H1 (cell line): ENCODE results near the gene DLEC1. TPM values are rescaled to one million over a fixed set of nuclear protein-coding genes. Genes with fewer than 3 reads are reported as not detected.

Experiments
- CTCF ChIA-PET: fragments of 300-600 bp; sonication (Branson Sonifier 250); formaldehyde crosslinking; loops from one replicate; lab custom pipeline; 2021; ENCODE audit not compliant: partially characterized antibody; lab: Charles Lee
- POLR2A ChIA-PET: fragments of 300-600 bp; sonication (Branson Sonifier 250); formaldehyde crosslinking; loops from one replicate; lab custom pipeline; 2021; ENCODE audit warnings: inconsistent platforms; ENCODE audit not compliant: partially characterized antibody; lab: Charles Lee
- DNase-seq, 2 experiments: peaks; one replicate each; pipeline versions ENCODE4 v3.0.0 to v3.0.0-alpha.2; 2010 to 2022; ENCODE audit warnings: low spot score in 2 of 2, low read depth in 1 of 2, mixed read lengths in 1 of 2
- FAIRE-seq: peaks from 2 replicates; lab custom pipeline; 2011; peaks lifted over from hg19 to GRCh38; lab: Jason Lieb, UNC
- H2AFZ ChIP-seq: 2 replicates; pipeline ENCODE4 v1.8.1; 2012; ENCODE audit warnings: low read length, inconsistent platforms
- H2AK5ac ChIP-seq: 2 replicates; pipeline ENCODE4 v1.6.1; 2013; ENCODE audit warnings: low read depth, low read length
- H2BK120ac ChIP-seq: replicated peaks from 2 replicates; pipeline ENCODE3; 2013; ENCODE audit warnings: low read depth, low read length, inconsistent platforms
- H2BK12ac ChIP-seq: 2 replicates; pipeline ENCODE4 v1.6.1; 2013; ENCODE audit warnings: low read depth, low read length
- H2BK15ac ChIP-seq: 2 replicates; pipeline ENCODE4 v1.6.1; 2013; ENCODE audit warnings: low read length
- H2BK20ac ChIP-seq: 2 replicates; pipeline ENCODE4 v1.6.1; 2013; ENCODE audit warnings: low read length
- H2BK5ac ChIP-seq: 2 replicates; pipeline ENCODE4 v1.6.1; 2013; ENCODE audit warnings: low read depth, low read length
- H3K14ac ChIP-seq: 2 replicates; pipeline ENCODE4 v1.6.1; 2013; ENCODE audit warnings: inconsistent platforms; ENCODE audit not compliant: insufficient read length
- H3K18ac ChIP-seq: 2 replicates; pipeline ENCODE4 v1.6.1; 2013; ENCODE audit warnings: low read length; ENCODE audit errors: extremely low read depth
- H3K23ac ChIP-seq: 2 replicates; pipeline ENCODE4 v1.6.1; 2013; ENCODE audit warnings: inconsistent platforms; ENCODE audit not compliant: insufficient read length
- H3K23me2 ChIP-seq: 2 replicates; pipeline ENCODE4 v1.6.1; 2013; ENCODE audit warnings: low read depth, low read length
- H3K27ac ChIP-seq: 2 replicates; pipeline ENCODE4 v1.6.1; 2011; ENCODE audit warnings: low read depth, low read length, inconsistent platforms
- H3K27me3 ChIP-seq, 4 experiments: replicated peaks in 1 of 4; 1 replicate in 1 of 4; 2 replicates in 3 of 4; pipeline versions ENCODE4 v1.6.1 to v1.8.1; 2011 to 2013; ENCODE audit warnings: low read length in 3 of 4, mild to moderate bottlenecking in 3 of 4, inconsistent platforms in 2 of 4, mixed read lengths in 2 of 4, moderate library complexity in 1 of 4; ENCODE audit not compliant: control insufficient read depth in 3 of 4, insufficient read depth in 3 of 4; ENCODE audit errors: extremely low read depth in 1 of 4
- H3K36me3 ChIP-seq, 4 experiments: 2 replicates each; pipeline versions ENCODE4 v1.6.1 to v1.8.1; 2011 to 2013; ENCODE audit warnings: mild to moderate bottlenecking in 4 of 4, low read length in 3 of 4, moderate library complexity in 2 of 4, control low read depth in 1 of 4, inconsistent platforms in 1 of 4; ENCODE audit not compliant: insufficient read depth in 4 of 4, control insufficient read depth in 2 of 4
- H3K4ac ChIP-seq: replicated peaks from 2 replicates; pipeline ENCODE3; 2013; ENCODE audit warnings: low read length, low read depth, mixed read lengths, inconsistent platforms; ENCODE audit not compliant: insufficient read length
- H3K4me1 ChIP-seq, 4 experiments: replicated peaks in 1 of 4; 1 replicate in 1 of 4; 2 replicates in 3 of 4; pipeline versions ENCODE4 v1.6.1 to v1.8.1; 2011 to 2013; ENCODE audit warnings: low read length in 3 of 4, inconsistent platforms in 2 of 4, mixed read lengths in 1 of 4; ENCODE audit not compliant: insufficient read depth in 4 of 4, control insufficient read depth in 3 of 4
- H3K4me2 ChIP-seq, 2 experiments: 2 replicates each; pipeline versions ENCODE4 v1.6.1 to v1.8.1; 2011 to 2013; ENCODE audit warnings: low read depth in 2 of 2, low read length in 2 of 2, control low read depth in 1 of 2, inconsistent platforms in 1 of 2, mild to moderate bottlenecking in 1 of 2; ENCODE audit not compliant: insufficient read depth in 1 of 2
- H3K4me3 ChIP-seq, 4 experiments: fragments of 200-600, 300-600 bp in 1 of 4; sonication (generic), shearing (Covaris generic), sonication (Bioruptor Twin) in 1 of 4; 2 replicates each; pipeline versions ENCODE4 v1.5.1 to v1.8.1; 2011 to 2016; ENCODE audit warnings: low read length in 4 of 4, low read depth in 3 of 4, control low read depth in 2 of 4, inconsistent platforms in 2 of 4, mild to moderate bottlenecking in 2 of 4, mixed read lengths in 1 of 4, moderate library complexity in 1 of 4; ENCODE audit not compliant: insufficient read depth in 2 of 4; ENCODE audit errors: extremely low read depth in 1 of 4
- H3K56ac ChIP-seq: replicated peaks from 2 replicates; pipeline ENCODE3; 2013; ENCODE audit warnings: low read depth, mild to moderate bottlenecking, mixed read lengths, low read length, inconsistent platforms; ENCODE audit not compliant: insufficient read length
- H3K79me1 ChIP-seq: 2 replicates; pipeline ENCODE4 v1.6.1; 2013; ENCODE audit warnings: low read depth, low read length, control low read depth
- H3K79me2 ChIP-seq, 2 experiments: 2 replicates each; pipeline versions ENCODE4 v1.6.1 to v1.8.1; 2012 to 2013; ENCODE audit warnings: low read length in 2 of 2, mild to moderate bottlenecking in 2 of 2, inconsistent platforms in 1 of 2; ENCODE audit not compliant: insufficient read depth in 2 of 2, control insufficient read depth in 1 of 2
- H3K9ac ChIP-seq, 4 experiments: replicated peaks in 1 of 4; 1 replicate in 1 of 4; 2 replicates in 3 of 4; pipeline versions ENCODE4 v1.6.1 to v1.8.1; 2011 to 2013; ENCODE audit warnings: low read depth in 3 of 4, low read length in 3 of 4, control low read depth in 2 of 4, mild to moderate bottlenecking in 2 of 4, moderate library complexity in 2 of 4, inconsistent platforms in 1 of 4; ENCODE audit errors: extremely low read depth in 1 of 4
- H3K9me3 ChIP-seq, 2 experiments: 2 replicates each; pipeline versions ENCODE4 v1.6.1 to v1.8.1; 2012 to 2013; ENCODE audit warnings: mild to moderate bottlenecking in 2 of 2, moderate library complexity in 2 of 2, control low read depth in 1 of 2, inconsistent platforms in 1 of 2, low read depth in 1 of 2, low read length in 1 of 2, mixed read lengths in 1 of 2; ENCODE audit not compliant: insufficient read depth in 2 of 2
- H4K20me1 ChIP-seq, 2 experiments: replicated peaks in 1 of 2; 2 replicates each; pipeline versions ENCODE3 to v1.8.1; 2011 to 2013; ENCODE audit warnings: inconsistent platforms in 2 of 2, low read length in 2 of 2, mild to moderate bottlenecking in 1 of 2; ENCODE audit not compliant: insufficient read depth in 2 of 2, control insufficient read depth in 1 of 2
- H4K5ac ChIP-seq: 2 replicates; pipeline ENCODE4 v1.6.1; 2013; ENCODE audit warnings: low read length, low read depth, mixed read lengths, inconsistent platforms; ENCODE audit not compliant: insufficient read length
- H4K8ac ChIP-seq: 2 replicates; pipeline ENCODE4 v1.8.0; 2013; ENCODE audit warnings: mild to moderate bottlenecking, moderate library complexity, low read length, inconsistent platforms; ENCODE audit not compliant: insufficient read depth; ENCODE audit errors: extremely low read depth
- H4K91ac ChIP-seq: replicated peaks from 2 replicates; pipeline ENCODE3; 2013; ENCODE audit warnings: low read length, mixed read lengths, inconsistent platforms; ENCODE audit not compliant: insufficient read length
- EGR1 ChIP-seq: IDR thresholded peaks from 2 replicates; pipeline ENCODE4 v1.6.1; 2011; ENCODE audit warnings: low read depth, low read length, borderline replicate concordance
- KDM4A ChIP-seq: IDR thresholded peaks from one replicate; pipeline ENCODE4 v1.7.1; 2012; ENCODE audit warnings: low read depth, mild to moderate bottlenecking, moderate library complexity, low read length, inconsistent platforms; ENCODE audit not compliant: severe bottlenecking
- MAFK ChIP-seq: IDR thresholded peaks from 2 replicates; pipeline ENCODE4 v1.6.1; 2012; ENCODE audit warnings: low read depth, mild to moderate bottlenecking, improper control_type of control experiment, low read length
- TAF7 ChIP-seq: optimal IDR thresholded peaks from 2 replicates; pipeline ENCODE3; 2011; ENCODE audit warnings: low read depth, mild to moderate bottlenecking, inconsistent platforms, low read length, moderate library complexity, borderline replicate concordance
- WGBS, 2 experiments: shearing (Covaris generic) in 1 of 2; methylation state at CpG; one replicate each; pipeline versions ENCODE4 v1.1.6 to v1.1.7; 2013 to 2015; ENCODE audit warnings: low lambda C conversion rate in 2 of 2, mixed read lengths in 2 of 2, inconsistent platforms in 1 of 2, low coverage in 1 of 2, missing lambda C conversion rate in 1 of 2; ENCODE audit not compliant: insufficient replicate concordance in 2 of 2, insufficient coverage in 1 of 2, insufficient read length in 1 of 2; ENCODE audit errors: extremely low coverage in 1 of 2, missing lambda C conversion rate in 1 of 2; 5-methylcytosine and 5-hydroxymethylcytosine counted together
- polyA plus RNA-seq, 7 experiments: library from polyadenylated mRNA; depleted of rRNA in 3 of 7; stranded (reverse) in 5 of 7; unstranded in 2 of 7; fragments of >200 nt in 5 of 7; fragments of 200-250 nt in 2 of 7; gene quantifications; 1 replicate in 5 of 7; 2 replicates in 1 of 7; 4 replicates in 1 of 7; pipeline versions ENCODE4 v1.2.1 to v1.2.3, GENCODE V29; 2011 to 2013; ENCODE audit warnings: missing spikeins in 2 of 7, mixed read lengths in 2 of 7
- total RNA-seq: library from RNA; stranded (reverse); fragmentation: NEBNext Ultra II Directional; extraction: Animal tissue kit (Norgen Biotek cat#: 25700); gene quantifications from 2 replicates; pipeline ENCODE4 v1.2.1, GENCODE V29; 2021

Gene DLEC1
- total and polyA plus RNA-seq, 2 of the 8 experiments (the other 6 are each of a cell fraction or from before 2014, with no cell fraction given) = 0.26 to 0.76 TPM

DNA sequence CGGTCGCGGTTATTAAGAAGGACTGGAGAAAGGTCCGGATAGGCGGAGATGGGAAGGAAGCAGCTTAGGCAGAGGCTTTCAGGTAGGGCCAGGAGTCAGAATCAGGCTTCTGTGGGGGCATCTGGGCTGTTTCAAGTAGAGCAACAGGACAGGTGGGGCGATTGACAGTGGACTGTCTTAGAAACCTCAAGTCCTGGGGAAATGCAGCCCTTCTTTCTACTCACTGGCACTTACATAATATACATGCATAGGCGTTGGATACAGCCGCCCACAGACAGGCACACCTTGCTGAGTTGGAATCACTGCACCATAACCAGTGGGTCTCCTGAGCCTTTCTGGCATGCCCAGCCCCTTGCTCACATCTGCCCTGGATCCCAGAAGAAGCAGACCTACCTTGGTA is 100.2 kb downstream of the DLEC1 start:
- H4K20me1 ChIP-seq = peaks cover 0 to 2% of the 10 kb centered on the region in 2 experiments
- H3K9me3 ChIP-seq = no peaks in the 10 kb centered on the region
- DNase-seq (peak in 1 of 2 experiments; percentile 43), FAIRE-seq (no peak)
- no peaks in the 10 kb centered on the region for H3K27me3 ChIP-seq
- H2BK5ac ChIP-seq = no peak overlapping the region; the same call in 1 of the 2 replicates
- peak overlapping the region; percentile 22 for H4K91ac ChIP-seq
- peaks cover 3 to 11% (median 9%) of the 10 kb centered on the region in 4 experiments; a peak in 4 of 8 replicates for H3K36me3 ChIP-seq
- no peak overlapping the region for H4K8ac ChIP-seq
- H3K23me2 ChIP-seq = peaks cover 21% of the 10 kb centered on the region
- 0 out of 2 replicates have a peak overlapping the region, but pooled peaks have one; percentile 96 for H2BK12ac ChIP-seq
- H3K14ac ChIP-seq = peak overlapping the region; percentile 29
- 32% methylated on average over 8 of the region's 8 CpGs; no CpG with 5 or more reads in 1 of the 2 experiments for WGBS, 2 experiments
- H3K4me3 ChIP-seq = peak overlapping the region; percentile 73 to 87 (median 84)
- no peak overlapping the region for H3K23ac ChIP-seq
- peak overlapping the region; percentile 9 for H2BK120ac ChIP-seq
- TF ChIP-seq TAF7 (no peak), EGR1 (no peak), MAFK (no peak), KDM4A (no peak)
- no peak overlapping the region for H3K27ac ChIP-seq
- H3K4ac ChIP-seq = peak overlapping the region; percentile 73
- ChIA-PET CTCF (interaction anchor here (0.8 to 8.1 kb wide), 11 partner anchors 14 to 668 kb away, joined by 3 to 52 read pairs (median 4); no protein-coding TSS in a partner anchor), POLR2A (interaction anchor here (0.7 to 3.7 kb wide), 6 partner anchors 9 to 180 kb away, joined by 3 to 38 read pairs (median 3); partner anchors contain the start of gene OXSR1)
- peaks cover 0 to 12% of the 10 kb centered on the region in 2 experiments; a peak in 1 of 4 replicates for H3K79me2 ChIP-seq
- H2BK15ac ChIP-seq = no peak overlapping the region
- no peaks in the 10 kb centered on the region; the same call in 1 of the 2 replicates for H3K79me1 ChIP-seq
- H3K9ac ChIP-seq = peak overlapping the region in 3 of 4 experiments; percentile 47 to 73 (median 72); a peak in 5 of 7 replicates
- H3K4me1 ChIP-seq = peaks cover 7 to 16% (median 13%) of the 10 kb centered on the region in 4 experiments
- H2AFZ ChIP-seq = 0 out of 2 replicates have a peak overlapping the region, but pooled peaks have one; percentile 43
- H2BK20ac ChIP-seq = no peak overlapping the region
- H3K4me2 ChIP-seq = peak overlapping the region; percentile 64 to 95
- peak overlapping the region; percentile 77 for H3K56ac ChIP-seq
- H3K18ac ChIP-seq = peak overlapping the region; percentile 98; the same call in 1 of the 2 replicates
- H4K5ac ChIP-seq = peak overlapping the region; percentile 99
- no peak overlapping the region for H2AK5ac ChIP-seq
